Urothelium cell line (cell line): Measurements from ENCODE around the gene PAXX.

Source experiments
- DNase-seq: peaks from one replicate; pipeline ENCODE4 v3.0.0; 2011; ENCODE audit warnings: low spot score, mixed read lengths
- FAIRE-seq: peaks from 2 replicates; lab custom pipeline; 2011; peaks lifted over from hg19 to GRCh38; lab: Jason Lieb, UNC

The PAXX gene

GRCh38 chr9:136991993-136992818 is at the start of gene PAXX:
Gene PAXX, plus strand, starts transcription at chr9:136992422. Its CDS starts 22 bp downstream, at chr9:136992444.
- DNase-seq (peak; percentile 98), FAIRE-seq (no peak)

- no peak for DNase-seq
- no peak for FAIRE-seq
These were observed 49.4 kb upstream of the PAXX start for GRCh38 chr9:136942881-136943230.

- FAIRE-seq (no peak), DNase-seq (peak; percentile 52)
These were observed 48.7 kb upstream of the PAXX start for GRCh38 chr9:136943291-136944211.

- peak; percentile 69 for DNase-seq
- FAIRE-seq, result no peak
These were observed 48.1 kb upstream of the PAXX start for GRCh38 chr9:136944212-136944518.

GRCh38 chr9:136944519-136945332 is 47.5 kb upstream of the PAXX start, which contains the start of the genes C8G and FBXW5:
Gene C8G, plus strand, starts transcription at chr9:136945243. Its CDS starts 78 bp downstream, at chr9:136945321.
Gene FBXW5, minus strand, starts transcription at chr9:136944738. Its CDS starts 655 bp downstream, at chr9:136944083.
- FAIRE-seq, result peak; percentile 81
- DNase-seq, result peak; percentile 100

- FAIRE-seq (no peak), DNase-seq (no peak)
These were observed 46.6 kb upstream of the PAXX start for GRCh38 chr9:136945333-136946227.

- FAIRE-seq (no peak), DNase-seq (no peak)
These were observed 45.8 kb upstream of the PAXX start for GRCh38 chr9:136946228-136947027.

- DNase-seq, result no peak
- FAIRE-seq, result no peak
These were observed 45.0 kb upstream of the PAXX start for GRCh38 chr9:136947028-136947891.

- FAIRE-seq (no peak), DNase-seq (no peak)
These were observed 44.2 kb upstream of the PAXX start for GRCh38 chr9:136947955-136948510.

GRCh38 chr9:136949239-136949816 is 42.9 kb upstream of the PAXX start:
- no peak for FAIRE-seq

GRCh38 chr9:136949817-136950655 is 42.2 kb upstream of the PAXX start:
- FAIRE-seq, result peak; percentile 97
- peak; percentile 99 for DNase-seq

More at GRCh38 chr9:136949239-136949816, 42.9 kb upstream of the PAXX start:
- no peak for DNase-seq

- FAIRE-seq, result no peak
- DNase-seq, result no peak
These were observed 41.5 kb upstream of the PAXX start for GRCh38 chr9:136950656-136951276.

- DNase-seq, result no peak
- FAIRE-seq, result no peak
These were observed 40.5 kb upstream of the PAXX start, which contains the start of gene LCN12 for GRCh38 chr9:136951541-136952320. Gene LCN12, plus strand, starts transcription at chr9:136952273. Its CDS starts 55 bp downstream, at chr9:136952328.

- DNase-seq (no peak), FAIRE-seq (no peak)
These were observed 39.8 kb upstream of the PAXX start for GRCh38 chr9:136952321-136952850.
